Measurements from ENCODE around the gene INPP4B.

INPP4B gene

DNA sequence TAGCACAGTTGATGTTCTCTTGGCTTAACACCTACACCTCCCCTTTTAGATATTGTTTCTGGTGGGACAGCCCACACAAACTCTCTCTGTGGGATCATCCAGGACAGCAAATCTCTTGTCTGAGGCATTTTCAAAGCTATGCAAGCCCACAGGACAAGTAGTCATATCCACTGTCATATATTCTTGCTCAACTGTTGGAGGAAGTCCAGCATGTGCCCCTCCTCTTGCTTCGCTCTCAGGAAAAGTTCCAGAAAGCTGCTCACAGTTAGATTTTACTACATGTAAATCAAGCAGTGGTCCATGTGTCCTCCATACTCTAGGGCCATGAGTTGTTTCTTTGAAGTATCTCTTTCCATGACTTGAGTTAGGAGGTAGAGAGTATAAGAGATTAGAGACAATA is 260.7 kb downstream of the INPP4B start:
- TF ChIP-seq, protein P1, sequence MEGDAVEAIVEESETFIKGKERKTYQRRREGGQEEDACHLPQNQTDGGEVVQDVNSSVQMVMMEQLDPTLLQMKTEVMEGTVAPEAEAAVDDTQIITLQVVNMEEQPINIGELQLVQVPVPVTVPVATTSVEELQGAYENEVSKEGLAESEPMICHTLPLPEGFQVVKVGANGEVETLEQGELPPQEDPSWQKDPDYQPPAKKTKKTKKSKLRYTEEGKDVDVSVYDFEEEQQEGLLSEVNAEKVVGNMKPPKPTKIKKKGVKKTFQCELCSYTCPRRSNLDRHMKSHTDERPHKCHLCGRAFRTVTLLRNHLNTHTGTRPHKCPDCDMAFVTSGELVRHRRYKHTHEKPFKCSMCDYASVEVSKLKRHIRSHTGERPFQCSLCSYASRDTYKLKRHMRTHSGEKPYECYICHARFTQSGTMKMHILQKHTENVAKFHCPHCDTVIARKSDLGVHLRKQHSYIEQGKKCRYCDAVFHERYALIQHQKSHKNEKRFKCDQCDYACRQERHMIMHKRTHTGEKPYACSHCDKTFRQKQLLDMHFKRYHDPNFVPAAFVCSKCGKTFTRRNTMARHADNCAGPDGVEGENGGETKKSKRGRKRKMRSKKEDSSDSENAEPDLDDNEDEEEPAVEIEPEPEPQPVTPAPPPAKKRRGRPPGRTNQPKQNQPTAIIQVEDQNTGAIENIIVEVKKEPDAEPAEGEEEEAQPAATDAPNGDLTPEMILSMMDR (conservative IDR thresholded peaks at IDR 0.05; ENCODE audit: low read length), result no peak
- DNase-seq (ENCODE audit: low read depth), result peak; percentile 38
- no peak overlapping the region for H3K4me3 ChIP-seq (ENCODE audit: low read length)

DNA sequence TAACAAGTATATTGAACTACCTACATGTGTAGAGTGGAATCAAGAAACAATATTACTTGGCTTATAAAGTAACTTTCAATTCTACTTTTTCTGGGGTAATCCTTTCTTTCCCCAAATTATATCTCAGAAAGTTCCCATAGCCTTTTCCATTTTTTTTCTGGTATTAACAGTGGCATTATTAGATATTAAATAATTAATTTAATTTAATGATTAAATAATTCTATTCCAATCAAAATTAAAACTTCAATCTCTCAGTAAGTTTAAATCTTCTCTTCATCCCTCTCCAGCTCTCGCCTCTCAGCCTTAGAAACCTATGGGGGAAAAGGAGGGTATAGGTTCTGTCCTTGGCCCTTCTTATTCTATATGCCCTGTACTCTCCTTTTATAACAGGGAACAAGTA is 262.4 kb downstream of the INPP4B start:
- H3K4me3 ChIP-seq (ENCODE audit: low read length), result no peak overlapping the region
- DNase-seq (ENCODE audit: low read depth), result no peak
- TF ChIP-seq, protein P1 (conservative IDR thresholded peaks at IDR 0.05; ENCODE audit: low read length), result no peak

DNA sequence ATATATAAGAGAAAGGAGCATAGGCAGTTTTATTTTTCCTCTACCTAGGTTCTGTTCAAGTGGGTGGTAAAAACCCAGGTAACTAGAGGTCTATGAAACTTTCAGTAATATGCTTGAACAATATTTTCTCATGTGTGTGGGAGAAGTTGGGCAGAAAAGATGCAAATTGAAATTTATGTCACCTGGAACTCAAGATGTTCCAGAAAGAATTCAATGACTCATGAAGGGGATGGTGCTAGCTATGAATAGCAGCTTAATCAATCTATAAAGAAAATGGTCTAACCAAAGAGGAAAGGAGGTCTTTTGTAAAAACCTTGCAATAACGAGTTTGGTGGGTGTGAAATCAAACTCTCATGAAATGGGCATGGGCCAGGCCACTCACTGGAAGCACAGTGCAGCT is 263.8 kb downstream of the INPP4B start:
- TF ChIP-seq, protein P1 (conservative IDR thresholded peaks at IDR 0.05; ENCODE audit: low read length), result no peak
- no peak overlapping the region for H3K4me3 ChIP-seq (ENCODE audit: low read length)
- no peak for DNase-seq (ENCODE audit: low read depth)

DNA sequence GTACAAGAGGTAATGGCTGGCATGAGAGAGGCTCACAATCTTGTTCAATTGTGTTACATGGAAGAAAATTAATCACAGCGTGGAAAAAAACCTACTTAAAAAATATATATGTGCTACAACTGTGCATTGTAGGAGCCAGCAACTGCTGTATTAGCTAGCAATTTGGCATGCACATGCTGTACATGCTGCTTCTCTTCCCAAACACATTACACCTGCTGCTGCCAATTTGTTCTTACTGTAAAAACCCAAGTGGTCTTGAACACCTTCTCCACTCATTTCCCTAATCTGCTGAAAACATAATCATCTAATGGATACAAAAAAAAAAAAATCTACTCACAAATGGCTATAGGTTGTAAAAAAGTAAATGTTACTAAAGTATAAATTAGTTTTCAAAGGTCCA is 264.2 kb downstream of the INPP4B start:
- DNase-seq (ENCODE audit: low read depth), result no peak
- TF ChIP-seq, protein P1 (conservative IDR thresholded peaks at IDR 0.05; ENCODE audit: low read length), result no peak
- H3K4me3 ChIP-seq (ENCODE audit: low read length), result no peak overlapping the region

DNA sequence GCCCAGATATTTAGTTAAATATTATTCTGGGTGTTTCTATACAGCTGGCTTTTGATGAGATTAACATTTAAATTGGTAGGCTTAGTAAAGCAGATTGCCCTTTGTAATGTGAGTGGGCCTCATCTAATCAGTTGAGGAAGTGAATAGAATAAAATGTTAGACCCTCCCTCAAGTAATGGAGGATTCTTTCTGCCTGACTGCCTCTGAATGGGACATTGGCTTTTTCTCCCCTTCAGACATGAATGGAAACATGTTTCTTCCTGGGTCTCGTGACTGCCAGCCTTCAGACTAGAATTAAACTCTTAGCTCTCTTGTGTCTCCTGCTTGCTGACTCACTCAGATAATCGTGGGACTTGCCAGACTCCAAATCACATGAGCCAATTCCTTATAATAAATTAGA is 266.7 kb downstream of the INPP4B start:
- H3K4me3 ChIP-seq (ENCODE audit: low read length), result no peak overlapping the region
- no peak for DNase-seq (ENCODE audit: low read depth)

DNA sequence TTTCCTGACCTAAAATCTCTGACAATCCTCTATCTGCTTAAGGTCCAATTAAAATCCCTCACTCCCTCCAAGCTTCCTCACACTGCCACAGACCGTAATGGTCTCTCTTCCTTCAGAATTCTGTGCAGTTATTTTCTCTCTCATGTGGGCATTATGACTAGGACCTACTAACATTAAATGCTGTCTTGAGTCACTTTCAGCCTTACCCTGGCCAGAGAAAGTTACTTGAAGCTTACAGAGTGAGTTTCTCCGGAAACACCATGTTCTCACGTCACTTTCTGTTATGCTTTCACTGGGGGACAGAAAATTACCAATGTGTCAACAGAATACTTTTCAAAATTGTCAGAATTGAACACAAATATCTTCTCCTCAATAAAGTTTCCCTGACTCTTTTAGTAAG is 271.8 kb downstream of the INPP4B start:
- TF ChIP-seq, protein P1 (conservative IDR thresholded peaks at IDR 0.05; ENCODE audit: low read length), result no peak
- DNase-seq (ENCODE audit: low read depth), result no peak
- H3K4me3 ChIP-seq (ENCODE audit: low read length), result no peak overlapping the region

More for the DNA sequence above, 266.7 kb downstream of the INPP4B start:
- TF ChIP-seq, protein P1 (conservative IDR thresholded peaks at IDR 0.05; ENCODE audit: low read length), result no peak

DNA sequence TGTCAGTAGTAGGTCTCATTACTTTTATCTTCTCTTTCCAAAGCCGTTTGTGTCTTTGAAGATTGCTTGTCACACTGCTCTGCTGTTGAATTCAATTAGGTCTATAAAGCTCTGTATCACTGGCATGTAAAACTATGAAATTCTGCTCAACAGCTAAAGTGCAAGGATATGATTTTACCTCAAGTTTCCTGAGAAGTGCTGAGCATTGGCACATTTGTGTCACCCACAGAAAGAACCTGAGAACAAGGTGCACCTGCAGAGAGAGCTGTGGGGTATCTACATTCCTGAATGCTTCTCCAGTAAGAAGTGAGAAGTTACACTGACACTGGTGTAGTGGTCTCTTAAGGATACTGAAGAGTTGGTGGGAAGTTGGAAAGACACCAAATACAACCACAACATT is 274.0 kb downstream of the INPP4B start:
- DNase-seq (ENCODE audit: low read depth), result no peak
- TF ChIP-seq, protein P1 (conservative IDR thresholded peaks at IDR 0.05; ENCODE audit: low read length), result no peak
- no peak overlapping the region for H3K4me3 ChIP-seq (ENCODE audit: low read length)
